Fibroblast of lung (primary cell): ENCODE results near the gene TCF4.

Experiments
- CTCF ChIP-seq, 2 donors: IDR thresholded peaks in 1 of 2; conservative IDR thresholded peaks in 1 of 2; 1 replicate in 1 of 2; 2 replicates in 1 of 2; pipeline ENCODE4 v1.5.1; 2011 to 2012; ENCODE audit warnings: low read length in 2 of 2, control low read depth in 1 of 2, inconsistent platforms in 1 of 2, low read depth in 1 of 2, mild to moderate bottlenecking in 1 of 2
- EZH2 ChIP-seq: IDR thresholded peaks from 2 replicates; pipeline ENCODE4 v1.5.1; 2012; ENCODE audit warnings: low read length, control low read depth, mild to moderate bottlenecking; ENCODE audit errors: missing control alignments

DNA sequence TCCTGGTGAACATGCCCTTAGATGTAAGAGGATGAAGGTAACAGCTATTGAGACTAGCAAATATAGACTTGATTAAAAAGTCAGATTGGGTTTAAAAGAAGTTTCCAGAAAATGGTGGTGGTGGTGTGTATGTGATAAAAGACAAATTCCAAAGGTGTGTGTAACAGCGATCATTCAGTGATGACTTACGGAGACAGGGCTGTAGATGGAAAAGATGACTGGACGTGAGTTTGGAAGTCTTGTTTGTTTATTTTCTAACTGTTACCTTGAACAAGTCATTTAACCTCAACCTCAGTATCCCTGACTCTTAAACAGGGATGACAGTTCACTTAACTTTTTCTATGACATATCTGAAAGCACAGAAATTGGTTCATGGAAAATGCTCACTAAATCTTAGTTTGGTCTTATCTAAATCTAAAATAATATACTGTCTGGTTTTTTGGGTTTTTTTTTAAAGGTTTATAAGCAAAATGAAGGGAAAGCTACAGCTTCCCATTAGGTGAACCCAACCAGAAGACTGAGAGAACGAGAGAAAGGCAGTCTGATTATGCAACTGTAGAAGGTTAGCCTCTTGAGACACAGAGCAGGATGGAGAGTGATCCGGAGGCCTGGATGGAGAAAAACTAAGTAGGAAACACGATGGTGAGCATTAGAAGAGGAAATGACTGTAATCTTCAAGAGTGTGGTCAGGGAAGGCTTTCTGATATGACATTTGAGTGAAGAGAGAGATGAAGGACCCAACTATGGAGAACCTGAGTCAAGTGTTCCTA, 71.9 kb downstream of the TCF4 start:
- TF ChIP-seq CTCF (conservative IDR thresholded peaks at IDR 0.05 in 1 of 2, IDR thresholded peaks at IDR 0.05 in 1 of 2; ENCODE audit: low read depth in 1 of 2, low read length in 2 of 2) (no peak), EZH2 (no peak)
